ENCODE measurements around the gene MED13.

GRCh38 chr17:62009220-62009619 is 55.9 kb downstream of the MED13 start:
- TF ChIP-seq TEAD4 (IDR thresholded peaks at IDR 0.05) (no peak), TCF12 (IDR thresholded peaks at IDR 0.05; ENCODE audit: low read depth) (no peak), REST (IDR thresholded peaks at IDR 0.05; ENCODE audit: low read depth) (no peak), USF1 (IDR thresholded peaks at IDR 0.05) (no peak), CEBPB (IDR thresholded peaks at IDR 0.05) (no peak), YY1 (IDR thresholded peaks at IDR 0.05; ENCODE audit: low read depth) (no peak), TAF1 (IDR thresholded peaks at IDR 0.05; ENCODE audit: low read depth) (no peak), NFIC (IDR thresholded peaks at IDR 0.05) (no peak), RAD21 (IDR thresholded peaks at IDR 0.05; ENCODE audit: low read depth) (no peak)

Measured in Ishikawa (cell line).